ENCODE data around the gene PTPRR. TPM values are rescaled to one million over a fixed set of nuclear protein-coding genes. Genes with fewer than 3 reads are reported as not detected.

Gene PTPRR
- total RNA-seq, 1 donor from 2014 or later: 0.98 TPM

- Histone ChIP-seq H3K27me3 (no peaks in the 10 kb centered on the region), H3K36me3 (no peaks in the 10 kb centered on the region), H3K9me3 (no peaks in the 10 kb centered on the region), H3K4me1 (no peaks in the 10 kb centered on the region), H3K4me3 (no peak overlapping the region), H3K27ac (no peak overlapping the region)
- TF ChIP-seq CTCF (IDR thresholded peaks at IDR 0.05): no peak
- no peak for TF ChIP-seq POLR2AphosphoS5 (IDR thresholded peaks at IDR 0.05; ENCODE audit: insufficient read depth in 1 of 2, low read depth in 1 of 2)
- TF ChIP-seq POLR2A (IDR thresholded peaks at IDR 0.05): no peak
- intact Hi-C loops (cut with DNase I): no loop called here
- no peak for DNase-seq (ENCODE audit: extremely low spot score in 2 of 2)
Observed at GRCh38 chr12:70963081-70963660, 42.6 kb upstream of the PTPRR start.

GRCh38 chr12:70962226-70962794 lies 41.8 kb upstream of the PTPRR start:
- intact Hi-C loops (cut with DNase I): no loop called here
- H3K27ac ChIP-seq: no peak overlapping the region
- H3K4me1 ChIP-seq: no peaks in the 10 kb centered on the region
- DNase-seq (ENCODE audit: extremely low spot score in 2 of 2): no peak
- TF ChIP-seq POLR2AphosphoS5 (IDR thresholded peaks at IDR 0.05; ENCODE audit: insufficient read depth in 1 of 2, low read depth in 1 of 2) (no peak), POLR2A (IDR thresholded peaks at IDR 0.05) (no peak), CTCF (IDR thresholded peaks at IDR 0.05) (no peak)
- no peak overlapping the region for H3K4me3 ChIP-seq
- H3K36me3 ChIP-seq: no peaks in the 10 kb centered on the region
- H3K9me3 ChIP-seq: no peaks in the 10 kb centered on the region
- H3K27me3 ChIP-seq: no peaks in the 10 kb centered on the region

GRCh38 chr12:70960484-70960883 lies 39.9 kb upstream of the PTPRR start:
- Histone ChIP-seq H3K9me3 (no peaks in the 10 kb centered on the region), H3K27me3 (no peaks in the 10 kb centered on the region), H3K36me3 (no peaks in the 10 kb centered on the region), H3K27ac (no peak overlapping the region), H3K4me1 (no peaks in the 10 kb centered on the region), H3K4me3 (no peak overlapping the region)
- TF ChIP-seq POLR2A (IDR thresholded peaks at IDR 0.05) (no peak), CTCF (IDR thresholded peaks at IDR 0.05) (no peak), POLR2AphosphoS5 (IDR thresholded peaks at IDR 0.05; ENCODE audit: insufficient read depth in 1 of 2, low read depth in 1 of 2) (no peak)
- no peak for DNase-seq (ENCODE audit: extremely low spot score in 2 of 2)
- intact Hi-C loops (cut with DNase I): no loop called here

- Histone ChIP-seq H3K27ac (no peak overlapping the region), H3K27me3 (no peaks in the 10 kb centered on the region), H3K9me3 (no peaks in the 10 kb centered on the region), H3K4me3 (no peak overlapping the region), H3K4me1 (no peaks in the 10 kb centered on the region), H3K36me3 (no peaks in the 10 kb centered on the region)
- intact Hi-C loops (cut with DNase I): no loop called here
- TF ChIP-seq POLR2AphosphoS5 (IDR thresholded peaks at IDR 0.05; ENCODE audit: insufficient read depth in 1 of 2, low read depth in 1 of 2) (no peak), POLR2A (IDR thresholded peaks at IDR 0.05) (no peak), CTCF (IDR thresholded peaks at IDR 0.05) (no peak)
- DNase-seq (ENCODE audit: extremely low spot score in 2 of 2): no peak
Observed at GRCh38 chr12:70955415-70955814, 34.9 kb upstream of the PTPRR start.

GRCh38 chr12:70950451-70950850 lies 29.9 kb upstream of the PTPRR start:
- Histone ChIP-seq H3K4me1 (no peaks in the 10 kb centered on the region), H3K36me3 (no peaks in the 10 kb centered on the region), H3K4me3 (no peak overlapping the region), H3K27me3 (no peaks in the 10 kb centered on the region), H3K27ac (no peak overlapping the region), H3K9me3 (no peaks in the 10 kb centered on the region)
- DNase-seq (ENCODE audit: extremely low spot score in 2 of 2): no peak
- intact Hi-C loops (cut with DNase I): no loop called here
- no peak for TF ChIP-seq CTCF (IDR thresholded peaks at IDR 0.05)
- TF ChIP-seq POLR2AphosphoS5 (IDR thresholded peaks at IDR 0.05; ENCODE audit: insufficient read depth in 1 of 2, low read depth in 1 of 2): no peak
- TF ChIP-seq POLR2A (IDR thresholded peaks at IDR 0.05): no peak
